HCT116 (cell line): ENCODE results near the gene NIN. TPM values are rescaled to one million over a fixed set of nuclear protein-coding genes. Genes with fewer than 3 reads are reported as not detected.

Source experiments
- ATAC-seq: fragments of 200-7000 bp; cut with Tn5 transposase; 2 replicates; pipeline ENCODE4 v1.9.1; 2020; ENCODE audit warnings: mild to moderate bottlenecking, moderate library complexity
- BruUV-seq: library from RNA; stranded (reverse); fragments of 400-500 nt; replicated peaks from 2 replicates; lab custom pipeline; 2021; lab: Mats Ljungman, UMichigan
- CTCF ChIA-PET: fragments of 300-600 bp; sonication (Branson Sonifier 250); formaldehyde crosslinking; loops from one replicate; lab custom pipeline; 2021; ENCODE audit warnings: antibody characterized with exemption; lab: Charles Lee
- POLR2A ChIA-PET: fragments of 300-600, 350-600 bp; sonication (Branson Sonifier 250); formaldehyde crosslinking; loops from one replicate; lab custom pipeline; 2021; ENCODE audit warnings: antibody characterized with exemption; lab: Charles Lee
- RAD21 ChIA-PET, 2 experiments: fragments of 300-600 bp; sonication (Branson Sonifier 250); formaldehyde crosslinking; loops; one replicate each; lab custom pipeline; 2023; ENCODE audit warnings: low total read pairs in 2 of 2; ENCODE audit not compliant: uncharacterized antibody in 2 of 2, unreplicated experiment in 2 of 2, low non-redundant PET in 1 of 2; lab: Charles Lee
- DNase-seq: peaks from one replicate; pipeline ENCODE4 v3.0.0-alpha.2; 2010; ENCODE audit warnings: low read depth, low spot score
- H2AFZ ChIP-seq: fragments of 200-600 bp; shearing (Covaris generic), sonication (generic); 2 replicates; pipeline ENCODE4 v1.6.1; 2017; ENCODE audit warnings: low read depth, mixed run types, mixed read lengths, antibody characterized with exemption, low read length; ENCODE audit not compliant: poor library complexity, severe bottlenecking
- H3K27ac ChIP-seq: 2 replicates; pipeline ENCODE4 v1.5.1; 2012; ENCODE audit warnings: low read depth, low read length
- H3K27me3 ChIP-seq: fragments of 200-600 bp; sonication (generic); 2 replicates; pipeline ENCODE4 v1.6.1; 2016; ENCODE audit warnings: mixed run types, low read length, mixed read lengths; ENCODE audit not compliant: insufficient read depth
- H3K36me3 ChIP-seq, 2 experiments: fragments of 200-500 bp in 1 of 2; fragments of 200-600 bp in 1 of 2; sonication (Bioruptor generic) in 1 of 2; sonication (generic) in 1 of 2; 2 replicates each; pipeline versions ENCODE4 v1.5.1 to v1.6.1; 2014 to 2016; ENCODE audit warnings: low read length in 2 of 2, inconsistent platforms in 1 of 2, mixed read lengths in 1 of 2, mixed run types in 1 of 2; ENCODE audit not compliant: insufficient read depth in 2 of 2, control insufficient read depth in 1 of 2
- H3K4me1 ChIP-seq, 2 experiments: fragments of 200-600 bp in 1 of 2; sonication (generic) in 1 of 2; 2 replicates each; pipeline versions ENCODE4 v1.5.1 to v1.6.1; 2012 to 2017; ENCODE audit warnings: low read length in 2 of 2, inconsistent platforms in 1 of 2, mild to moderate bottlenecking in 1 of 2, mixed read lengths in 1 of 2, mixed run types in 1 of 2, moderate library complexity in 1 of 2; ENCODE audit not compliant: insufficient read depth in 2 of 2, control insufficient read depth in 1 of 2
- H3K4me2 ChIP-seq: fragments of 200-600 bp; sonication (generic); 2 replicates; pipeline ENCODE4 v1.6.1; 2017; ENCODE audit warnings: mixed run types, low read length, mixed read lengths
- H3K4me3 ChIP-seq, 2 experiments: fragments of 200-600 bp in 1 of 2; sonication (generic) in 1 of 2; replicated peaks in 1 of 2; 2 replicates each; pipeline ENCODE4 v1.5.1; 2011 to 2016; ENCODE audit warnings: low read length in 2 of 2, control low read depth in 1 of 2, low read depth in 1 of 2, mild to moderate bottlenecking in 1 of 2, mixed read lengths in 1 of 2, mixed run types in 1 of 2
- H3K79me2 ChIP-seq: fragments of 200-600 bp; sonication (generic); 2 replicates; pipeline ENCODE4 v1.6.1; 2017; ENCODE audit warnings: mild to moderate bottlenecking, mixed run types, low read length, moderate library complexity, mixed read lengths; ENCODE audit not compliant: insufficient read depth
- H3K9ac ChIP-seq: fragments of 200-600 bp; sonication (generic); 2 replicates; pipeline ENCODE4 v1.6.1; 2016; ENCODE audit warnings: low read length, mixed read lengths
- H3K9me2 ChIP-seq: fragments of 200-600 bp; sonication (generic), shearing (Covaris generic); 2 replicates; pipeline ENCODE4 v1.6.1; 2017; ENCODE audit warnings: mixed run types, mild to moderate bottlenecking, moderate library complexity; ENCODE audit not compliant: insufficient read depth
- H3K9me3 ChIP-seq, 2 experiments: fragments of 200-500 bp in 1 of 2; fragments of 200-600 bp in 1 of 2; sonication (Bioruptor generic) in 1 of 2; sonication (generic) in 1 of 2; 2 replicates each; pipeline ENCODE4 v1.6.1; 2014 to 2017; ENCODE audit warnings: low read length in 2 of 2, mixed read lengths in 2 of 2, inconsistent platforms in 1 of 2, low read depth in 1 of 2, mild to moderate bottlenecking in 1 of 2, mixed run types in 1 of 2, moderate library complexity in 1 of 2; ENCODE audit not compliant: control insufficient read depth in 1 of 2, insufficient read depth in 1 of 2
- H4K20me1 ChIP-seq: fragments of 200-600 bp; sonication (generic), shearing (Covaris generic); 2 replicates; pipeline ENCODE4 v1.6.1; 2017; ENCODE audit warnings: mixed run types, mild to moderate bottlenecking, moderate library complexity; ENCODE audit not compliant: insufficient read depth
- FOSL1 ChIP-seq: IDR thresholded peaks from 2 replicates; pipeline ENCODE4 v1.6.1; 2012; ENCODE audit warnings: low read depth
- ZFX ChIP-seq: fragments of 450-650 bp; IDR thresholded peaks from 2 replicates; pipeline ENCODE4 v1.6.1; 2017
- intact Hi-C: fragments of 100-400 bp; cut with micrococcal nuclease; formaldehyde crosslinking; loops from 2 replicates; pipeline ENCODE4 v1.10.0; 2022
- total RNA-seq: library from RNA; stranded (reverse); gene quantifications from one replicate; pipeline ENCODE4 v1.2.1, GENCODE V29; 2021; ENCODE audit not compliant: unreplicated experiment
- TF ChIP-seq, protein P1 (sequence below), 3 experiments: fragments of 200-600 bp in 1 of 3; sonication (generic) in 1 of 3; IDR thresholded peaks in 2 of 3; conservative IDR thresholded peaks in 1 of 3; 2 replicates each; pipeline ENCODE4 v1.5.1; 2012 to 2017; ENCODE audit warnings: low read depth in 2 of 3, low read length in 2 of 3, antibody characterized with exemption in 1 of 3, borderline replicate concordance in 1 of 3, control low read depth in 1 of 3, mild to moderate bottlenecking in 1 of 3, mixed read lengths in 1 of 3, mixed run types in 1 of 3, moderate library complexity in 1 of 3; ENCODE audit not compliant: insufficient read depth in 1 of 3
- TF ChIP-seq, protein P2 (sequence below): IDR thresholded peaks from 2 replicates; pipeline ENCODE4 v1.6.1; 2012; ENCODE audit warnings: low read depth

NIN gene
- total RNA-seq, 1 experiment from 2014 or later, result 39.6 TPM

DNA sequence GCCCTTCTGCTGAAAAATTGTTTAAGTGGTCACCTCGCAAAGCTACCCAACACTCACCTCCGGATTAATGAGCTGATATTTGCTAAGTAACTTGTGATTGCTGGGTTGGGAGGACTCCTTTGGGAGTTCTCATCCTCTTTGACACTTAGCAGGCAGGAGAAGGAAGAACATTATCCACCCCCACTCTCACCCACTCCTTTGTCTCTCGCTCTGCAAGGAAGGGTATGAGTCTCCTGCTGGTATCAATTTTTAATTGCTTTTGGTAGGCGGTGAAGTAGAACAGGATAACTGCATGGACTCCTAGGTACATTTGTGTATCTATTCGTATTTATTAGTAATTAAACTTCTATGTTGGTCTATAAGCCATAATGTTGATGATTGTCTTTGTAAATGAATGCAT, 34.0 kb upstream of the NIN start:
- RAD21 ChIA-PET, result no interaction called here
- Histone ChIP-seq H3K27me3 (peaks cover 5% of the 10 kb centered on the region; the same call in 1 of the 2 replicates), H3K79me2 (no peaks in the 10 kb centered on the region), H3K9ac (no peak overlapping the region), H3K4me2 (no peak overlapping the region), H2AFZ (no peak overlapping the region), H3K27ac (no peak overlapping the region), H3K9me3 (no peaks in the 10 kb centered on the region), H3K4me3 (no peak overlapping the region), H4K20me1 (no peaks in the 10 kb centered on the region), H3K4me1 (peaks cover 4 to 5% of the 10 kb centered on the region in 2 experiments), H3K36me3 (no peaks in the 10 kb centered on the region), H3K9me2 (no peaks in the 10 kb centered on the region)
- intact Hi-C loops, result no loop called here
- ATAC-seq, result no peak
- no peak for DNase-seq
- no TSS peak for BruUV-seq
- TF ChIP-seq ZFX (no peak), FOSL1 (no peak)
- POLR2A ChIA-PET, result no interaction called here
- CTCF ChIA-PET, result no interaction called here

DNA sequence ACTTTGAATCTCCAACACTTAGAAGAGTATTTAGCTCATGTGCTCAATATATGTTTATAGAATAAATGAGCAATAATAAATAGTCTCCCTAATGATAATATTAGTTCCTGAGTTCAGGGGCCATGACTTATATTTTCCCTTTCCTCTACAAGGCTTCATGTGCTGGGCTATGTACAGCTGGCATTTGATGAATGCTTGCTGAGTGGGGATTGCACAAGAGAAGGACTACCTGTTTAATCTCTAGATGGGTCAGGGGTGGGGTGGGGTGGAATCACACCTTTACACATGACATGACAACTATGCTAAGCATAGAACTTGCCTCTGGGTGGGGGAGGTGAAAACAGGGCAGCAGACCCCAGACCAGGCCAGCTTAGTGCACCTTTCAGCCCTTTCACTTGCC, 33.3 kb upstream of the NIN start:
- no peaks in the 10 kb centered on the region for H3K79me2 ChIP-seq
- ChIA-PET POLR2A (no interaction called here), CTCF (no interaction called here), RAD21 (no interaction called here)
- H4K20me1 ChIP-seq, result no peaks in the 10 kb centered on the region
- no peaks in the 10 kb centered on the region for H3K36me3 ChIP-seq
- TF ChIP-seq FOSL1, result no peak
- TF ChIP-seq, protein P1, sequence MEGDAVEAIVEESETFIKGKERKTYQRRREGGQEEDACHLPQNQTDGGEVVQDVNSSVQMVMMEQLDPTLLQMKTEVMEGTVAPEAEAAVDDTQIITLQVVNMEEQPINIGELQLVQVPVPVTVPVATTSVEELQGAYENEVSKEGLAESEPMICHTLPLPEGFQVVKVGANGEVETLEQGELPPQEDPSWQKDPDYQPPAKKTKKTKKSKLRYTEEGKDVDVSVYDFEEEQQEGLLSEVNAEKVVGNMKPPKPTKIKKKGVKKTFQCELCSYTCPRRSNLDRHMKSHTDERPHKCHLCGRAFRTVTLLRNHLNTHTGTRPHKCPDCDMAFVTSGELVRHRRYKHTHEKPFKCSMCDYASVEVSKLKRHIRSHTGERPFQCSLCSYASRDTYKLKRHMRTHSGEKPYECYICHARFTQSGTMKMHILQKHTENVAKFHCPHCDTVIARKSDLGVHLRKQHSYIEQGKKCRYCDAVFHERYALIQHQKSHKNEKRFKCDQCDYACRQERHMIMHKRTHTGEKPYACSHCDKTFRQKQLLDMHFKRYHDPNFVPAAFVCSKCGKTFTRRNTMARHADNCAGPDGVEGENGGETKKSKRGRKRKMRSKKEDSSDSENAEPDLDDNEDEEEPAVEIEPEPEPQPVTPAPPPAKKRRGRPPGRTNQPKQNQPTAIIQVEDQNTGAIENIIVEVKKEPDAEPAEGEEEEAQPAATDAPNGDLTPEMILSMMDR (IDR thresholded peaks at IDR 0.05 in 2 of 3, conservative IDR thresholded peaks at IDR 0.05 in 1 of 3; ENCODE audit: borderline replicate concordance in 1 of 3, insufficient read depth in 1 of 3, low read depth in 2 of 3, low read length in 2 of 3), result no peak
- TF ChIP-seq, protein P2, sequence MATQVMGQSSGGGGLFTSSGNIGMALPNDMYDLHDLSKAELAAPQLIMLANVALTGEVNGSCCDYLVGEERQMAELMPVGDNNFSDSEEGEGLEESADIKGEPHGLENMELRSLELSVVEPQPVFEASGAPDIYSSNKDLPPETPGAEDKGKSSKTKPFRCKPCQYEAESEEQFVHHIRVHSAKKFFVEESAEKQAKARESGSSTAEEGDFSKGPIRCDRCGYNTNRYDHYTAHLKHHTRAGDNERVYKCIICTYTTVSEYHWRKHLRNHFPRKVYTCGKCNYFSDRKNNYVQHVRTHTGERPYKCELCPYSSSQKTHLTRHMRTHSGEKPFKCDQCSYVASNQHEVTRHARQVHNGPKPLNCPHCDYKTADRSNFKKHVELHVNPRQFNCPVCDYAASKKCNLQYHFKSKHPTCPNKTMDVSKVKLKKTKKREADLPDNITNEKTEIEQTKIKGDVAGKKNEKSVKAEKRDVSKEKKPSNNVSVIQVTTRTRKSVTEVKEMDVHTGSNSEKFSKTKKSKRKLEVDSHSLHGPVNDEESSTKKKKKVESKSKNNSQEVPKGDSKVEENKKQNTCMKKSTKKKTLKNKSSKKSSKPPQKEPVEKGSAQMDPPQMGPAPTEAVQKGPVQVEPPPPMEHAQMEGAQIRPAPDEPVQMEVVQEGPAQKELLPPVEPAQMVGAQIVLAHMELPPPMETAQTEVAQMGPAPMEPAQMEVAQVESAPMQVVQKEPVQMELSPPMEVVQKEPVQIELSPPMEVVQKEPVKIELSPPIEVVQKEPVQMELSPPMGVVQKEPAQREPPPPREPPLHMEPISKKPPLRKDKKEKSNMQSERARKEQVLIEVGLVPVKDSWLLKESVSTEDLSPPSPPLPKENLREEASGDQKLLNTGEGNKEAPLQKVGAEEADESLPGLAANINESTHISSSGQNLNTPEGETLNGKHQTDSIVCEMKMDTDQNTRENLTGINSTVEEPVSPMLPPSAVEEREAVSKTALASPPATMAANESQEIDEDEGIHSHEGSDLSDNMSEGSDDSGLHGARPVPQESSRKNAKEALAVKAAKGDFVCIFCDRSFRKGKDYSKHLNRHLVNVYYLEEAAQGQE, result no peak
- H3K4me3 ChIP-seq, result no peak overlapping the region
- peaks cover 5% of the 10 kb centered on the region; the same call in 1 of the 2 replicates for H3K27me3 ChIP-seq
- intact Hi-C loops, result no loop called here
- no peaks in the 10 kb centered on the region for H3K9me3 ChIP-seq
- DNase-seq (no peak), ATAC-seq (no peak)
- H2AFZ ChIP-seq, result no peak overlapping the region
- H3K4me2 ChIP-seq, result no peak overlapping the region
- BruUV-seq, result no TSS peak
- no peaks in the 10 kb centered on the region for H3K9me2 ChIP-seq
- H3K9ac ChIP-seq, result no peak overlapping the region
- no peak overlapping the region for H3K27ac ChIP-seq
- peaks cover 6 to 12% of the 10 kb centered on the region in 2 experiments for H3K4me1 ChIP-seq
